ENCODE results near the gene CHD6.

CHD6 gene

DNA sequence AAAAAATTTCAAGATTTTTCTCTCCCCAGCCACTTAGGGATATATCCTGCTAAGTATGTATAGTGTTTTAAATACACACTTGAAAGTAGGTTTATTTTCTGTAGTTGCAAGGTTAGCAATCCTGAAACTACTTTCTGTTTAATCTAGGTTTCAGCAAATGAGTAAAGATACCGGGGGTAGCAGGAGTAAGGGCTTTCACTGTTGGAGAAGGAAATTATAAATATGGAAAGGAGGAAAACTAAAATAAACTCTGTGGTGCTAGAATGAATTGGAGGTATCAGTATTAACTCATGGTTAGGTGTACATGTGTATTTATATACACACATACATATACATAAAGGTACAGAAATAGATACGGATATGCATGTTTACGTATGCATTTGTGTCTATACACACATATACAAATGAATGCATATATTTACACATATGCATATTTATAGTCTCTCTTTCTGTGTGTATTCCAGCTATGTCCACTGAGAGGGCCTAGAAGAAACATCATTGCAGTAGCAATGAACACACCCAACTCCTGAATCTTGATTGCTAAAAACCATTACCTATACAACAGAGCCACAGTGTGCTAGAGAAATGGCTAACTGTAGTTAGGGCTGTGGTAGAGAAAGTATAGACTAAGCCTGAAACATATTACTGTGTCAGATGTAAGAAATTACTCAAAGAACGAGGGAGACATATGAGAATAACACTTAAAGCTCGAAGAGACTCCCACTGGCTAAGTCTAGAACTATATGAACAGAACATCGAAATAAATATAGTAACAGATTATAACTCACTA, 155.6 kb downstream of the CHD6 start:
- no peak for DNase-seq (ENCODE audit: low spot score)

- no peak for DNase-seq (ENCODE audit: low spot score)
Observed at GRCh38 chr20:41458761-41459160, 159.4 kb downstream of the CHD6 start.

GRCh38 chr20:41457173-41457857, 160.9 kb downstream of the CHD6 start:
- DNase-seq (ENCODE audit: low spot score) = no peak

DNA sequence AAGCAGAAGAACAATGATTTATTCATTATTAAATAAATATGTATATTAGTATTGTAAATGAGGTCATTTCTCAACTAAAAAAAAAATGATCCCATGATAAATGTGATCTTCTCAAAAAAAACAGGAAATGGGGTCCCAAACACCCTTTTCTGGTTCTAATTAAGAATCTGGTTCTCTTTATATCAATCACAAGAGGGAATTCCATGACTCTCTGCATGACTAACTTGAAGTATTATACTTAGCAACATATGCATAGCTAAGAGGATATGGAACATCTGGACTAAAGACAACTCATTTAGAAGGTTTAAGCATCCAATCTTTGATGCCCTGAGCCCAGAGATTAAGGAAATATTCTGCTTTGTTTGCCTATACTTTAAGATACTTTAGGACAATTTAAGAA, 161.8 kb downstream of the CHD6 start:
- DNase-seq (ENCODE audit: low spot score) = no peak

GRCh38 chr20:41454250-41454649, 163.9 kb downstream of the CHD6 start:
- DNase-seq (ENCODE audit: low spot score) = no peak

DNA sequence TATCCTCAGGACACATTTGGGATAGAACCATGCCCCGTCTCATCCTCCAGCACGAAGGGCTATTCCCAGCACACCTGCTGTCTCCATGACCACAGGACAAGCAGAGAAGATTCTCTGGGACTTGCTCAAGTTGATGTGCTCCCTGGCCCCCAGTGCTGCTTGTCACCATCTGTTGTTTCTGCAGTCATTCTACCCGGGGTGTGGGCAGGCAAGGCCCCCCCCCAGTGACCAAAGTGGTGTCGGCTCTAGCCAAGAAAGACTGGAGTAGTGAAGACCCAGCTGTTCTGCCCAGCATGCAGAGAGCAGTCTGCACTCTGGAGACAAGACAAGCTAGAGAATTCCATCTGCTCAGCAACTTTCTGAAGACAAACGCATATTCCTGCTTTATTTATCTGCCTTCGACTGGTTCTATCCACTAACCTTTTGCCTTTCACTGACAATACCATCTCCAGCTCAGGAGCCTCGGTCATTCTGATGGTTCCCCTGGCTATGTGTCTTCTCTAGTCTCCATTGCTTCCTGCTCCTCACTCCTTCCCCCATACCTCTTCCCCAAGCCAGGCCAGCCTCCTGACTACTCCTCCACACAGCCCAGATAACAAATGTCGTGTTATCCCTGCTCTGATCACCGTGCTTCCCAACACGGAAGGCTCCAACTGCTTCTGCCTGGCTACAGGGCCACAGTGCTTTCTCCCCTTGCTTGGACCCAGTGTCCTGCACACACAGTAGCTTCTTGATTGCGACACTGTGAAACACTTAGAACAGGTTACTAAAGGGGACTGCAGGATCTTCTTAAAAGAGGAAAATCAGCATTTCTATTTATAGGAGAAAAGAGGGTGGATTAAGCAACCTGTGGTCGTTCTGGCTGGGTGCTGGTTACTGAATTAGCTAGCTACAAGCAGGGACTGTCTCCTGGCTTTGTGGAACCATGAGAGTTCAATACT, 164.9 kb downstream of the CHD6 start:
- no peak for DNase-seq (ENCODE audit: low spot score)

- DNase-seq (ENCODE audit: low spot score) = no peak
Observed at GRCh38 chr20:41452226-41452625, 166.0 kb downstream of the CHD6 start.

DNA sequence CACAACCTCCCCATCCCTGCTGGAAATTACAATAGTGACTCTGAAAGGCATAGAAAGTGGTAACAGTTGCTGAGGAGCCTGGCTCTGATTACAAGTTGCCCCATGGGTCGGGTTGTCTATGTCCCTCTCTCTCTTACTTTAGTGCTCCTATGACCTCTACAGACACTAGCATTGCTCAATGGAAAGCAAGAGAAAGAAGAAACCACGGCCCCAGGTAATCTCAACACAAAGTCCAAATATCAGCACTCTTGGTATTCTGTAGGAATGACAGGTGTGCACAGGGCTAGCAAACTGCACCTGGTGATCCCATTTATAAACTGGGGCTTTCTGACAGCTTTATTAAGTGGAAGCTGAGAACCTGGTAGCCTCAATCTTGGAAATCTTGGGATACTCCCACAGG, 171.2 kb downstream of the CHD6 start:
- DNase-seq (ENCODE audit: low spot score) = no peak

- DNase-seq (ENCODE audit: low spot score) = no peak
Observed at GRCh38 chr20:41446456-41446855, 171.7 kb downstream of the CHD6 start.

DNA sequence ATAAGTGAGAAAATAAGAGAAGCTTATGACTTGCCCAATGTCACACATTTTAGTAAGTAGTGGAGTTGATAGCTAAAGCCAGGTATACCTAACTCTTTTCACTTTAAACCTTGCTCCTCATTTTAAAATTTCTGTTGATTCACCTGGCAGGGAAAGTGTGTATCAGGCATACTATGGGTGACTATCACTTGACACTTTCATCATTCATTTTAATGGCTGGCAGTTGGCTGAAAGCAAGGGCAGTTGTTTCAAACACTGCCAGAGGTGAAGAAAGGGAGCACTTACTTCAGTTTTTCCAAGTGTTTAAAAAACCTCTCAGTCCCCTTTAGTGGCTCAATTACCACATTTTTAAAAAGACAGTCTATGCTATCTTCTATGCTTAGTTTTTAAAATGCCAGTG, 173.4 kb downstream of the CHD6 start:
- no peak for DNase-seq (ENCODE audit: low spot score)

GRCh38 chr20:41443691-41444090, 174.5 kb downstream of the CHD6 start:
- no peak for DNase-seq (ENCODE audit: low spot score)

DNA sequence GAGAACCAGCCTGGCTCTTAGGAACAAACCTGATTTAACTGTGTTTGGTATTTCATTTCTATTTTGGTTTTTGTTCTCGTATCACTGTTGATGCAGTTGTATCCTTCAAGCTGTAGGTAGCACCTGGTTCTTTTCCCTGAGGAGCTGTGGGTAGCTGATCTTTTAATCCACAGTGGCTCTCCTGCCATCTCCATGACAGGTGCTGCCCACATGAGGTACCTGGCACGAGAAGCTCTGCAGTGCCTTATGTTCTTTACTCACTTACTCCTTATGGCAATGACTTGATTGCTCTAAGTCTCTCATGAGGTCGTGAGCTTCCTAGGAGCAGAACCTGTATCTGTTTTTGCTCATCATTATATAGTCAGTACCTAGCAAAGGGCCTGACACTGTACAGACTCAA, 177.3 kb downstream of the CHD6 start:
- no peak for DNase-seq (ENCODE audit: low spot score)

DNA sequence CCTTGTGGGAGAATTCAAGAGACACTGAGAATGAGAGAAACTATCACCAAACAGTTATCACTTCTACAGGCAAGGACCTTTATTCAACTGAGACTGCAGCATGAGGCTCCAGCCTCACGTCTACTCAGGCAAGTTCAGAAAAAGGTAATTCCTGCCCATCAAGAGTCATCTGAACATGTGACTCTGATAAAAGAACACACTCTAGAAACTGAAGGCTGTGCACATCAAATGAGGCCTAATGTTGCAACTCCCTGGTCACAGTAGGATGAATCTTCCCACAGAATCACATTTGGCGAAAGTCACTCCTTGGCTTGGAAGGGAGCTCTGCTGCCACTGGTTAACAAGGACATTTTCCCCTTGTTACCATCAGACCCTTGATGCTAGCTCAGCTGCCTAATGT, 180.3 kb downstream of the CHD6 start:
- no peak for DNase-seq (ENCODE audit: low spot score)

- no peak for DNase-seq (ENCODE audit: low spot score)
Observed at GRCh38 chr20:41436679-41437078, 181.5 kb downstream of the CHD6 start.

DNA sequence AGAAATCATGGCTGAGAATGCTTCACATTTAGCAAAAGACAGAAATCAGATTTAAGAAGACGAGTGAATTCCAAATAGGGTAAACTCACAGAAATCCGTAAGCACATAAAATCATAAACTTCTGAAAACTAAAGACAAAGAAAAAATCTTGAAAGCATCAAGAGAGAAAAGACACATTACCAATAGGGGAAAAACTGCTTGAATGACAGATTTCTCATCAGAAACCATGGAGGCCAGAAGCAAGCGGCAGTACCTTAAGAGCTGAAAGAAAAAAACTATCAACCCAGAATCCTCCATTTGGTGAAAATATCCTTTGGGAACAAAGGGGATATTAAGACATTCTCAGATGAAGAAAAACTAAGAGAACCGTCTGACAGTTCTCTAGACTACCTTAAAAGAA, 185.0 kb downstream of the CHD6 start:
- DNase-seq (ENCODE audit: low spot score) = no peak

DNA sequence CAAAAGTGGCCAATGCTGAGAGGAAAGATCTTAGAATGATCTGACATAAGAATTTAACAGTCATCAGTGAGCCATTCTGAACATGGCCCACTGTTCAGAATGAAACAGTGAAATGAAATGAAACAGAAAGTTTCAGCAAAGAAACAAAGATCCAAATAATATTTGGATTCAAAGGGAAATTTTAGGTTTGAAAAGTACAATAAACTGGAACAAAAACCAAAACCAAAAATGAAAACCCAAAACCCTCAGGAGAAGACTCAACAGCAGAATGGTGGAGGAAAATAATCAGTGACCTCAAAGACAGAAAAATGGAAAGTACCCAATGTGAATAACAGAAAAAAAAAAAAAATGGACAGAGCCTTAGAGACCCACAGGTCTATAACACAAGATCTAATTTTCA, 185.4 kb downstream of the CHD6 start:
- no peak for DNase-seq (ENCODE audit: low spot score)

DNA sequence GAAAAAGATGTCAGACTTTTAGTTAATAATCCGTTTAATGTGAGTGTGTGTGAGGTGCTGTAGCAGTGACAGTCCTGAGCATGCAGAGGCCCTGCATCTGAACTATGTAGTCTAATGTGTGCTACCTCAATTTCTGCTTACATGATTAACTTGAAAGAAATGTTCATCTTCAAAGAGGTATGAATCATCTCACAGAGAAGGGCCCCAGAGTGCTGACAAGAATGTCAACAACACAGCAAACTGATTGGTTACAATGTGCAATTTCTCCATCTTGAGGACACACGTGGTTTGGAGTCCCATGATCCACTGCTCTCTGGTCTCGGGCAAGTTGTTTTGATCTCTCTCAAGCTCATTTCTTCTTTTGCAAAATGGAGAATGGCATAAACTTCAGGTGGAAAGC, 189.9 kb downstream of the CHD6 start:
- no peak for DNase-seq (ENCODE audit: low spot score)

DNA sequence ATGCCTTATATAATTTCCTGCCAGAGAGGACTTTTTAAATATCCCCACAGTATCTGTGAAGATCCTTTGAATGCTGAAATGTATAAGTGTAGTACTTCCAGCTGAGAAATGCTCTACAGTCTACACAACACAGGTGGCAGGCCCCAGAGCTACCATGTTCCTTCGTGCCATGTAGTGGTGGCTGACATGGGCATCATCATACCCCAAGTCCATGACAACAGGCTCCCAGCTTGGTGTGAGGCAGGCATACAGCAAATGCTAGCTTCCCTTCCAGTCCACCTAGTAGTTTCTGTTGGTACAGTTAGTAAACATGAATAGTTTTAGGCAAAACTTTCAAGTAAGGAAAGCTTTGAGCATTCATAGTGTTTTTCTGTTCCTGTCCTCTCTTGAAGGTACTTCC, 190.3 kb downstream of the CHD6 start:
- DNase-seq (ENCODE audit: low spot score) = no peak

GRCh38 chr20:41426976-41427375, 191.2 kb downstream of the CHD6 start:
- DNase-seq (ENCODE audit: low spot score) = no peak

DNA sequence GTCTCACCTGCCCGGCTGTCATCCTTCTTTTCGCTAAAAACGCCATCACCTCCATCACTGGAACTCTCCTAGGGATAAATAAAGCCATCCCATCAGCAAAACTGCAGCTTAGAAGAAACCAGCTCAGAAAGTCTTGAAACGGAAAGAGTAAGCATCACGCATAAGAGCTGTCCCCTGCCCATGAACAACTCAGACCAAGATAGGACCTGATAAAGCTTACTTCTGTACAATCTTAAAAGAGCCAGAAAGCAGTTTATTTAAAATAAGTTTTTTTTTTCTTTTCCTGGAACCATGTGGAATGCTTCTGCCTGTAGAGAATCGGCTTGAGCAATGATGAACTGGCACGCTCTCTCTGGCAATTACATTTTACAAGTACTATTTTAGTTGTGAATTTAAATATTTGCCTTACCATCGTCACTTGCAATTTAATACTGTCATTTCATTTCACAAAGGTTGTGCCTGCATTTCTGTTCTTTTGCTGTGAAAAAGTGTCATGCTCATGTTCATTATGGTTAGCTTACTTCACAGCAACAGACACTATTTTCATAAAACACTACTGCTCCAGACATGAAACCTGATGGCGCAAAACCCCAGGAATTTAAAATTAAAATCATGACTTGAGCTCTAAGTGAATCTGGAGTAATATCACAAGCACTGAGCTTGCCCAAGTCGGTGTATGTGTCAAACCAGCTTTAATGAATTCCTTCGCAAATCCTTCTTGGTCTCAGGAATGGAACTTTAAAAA, 191.9 kb downstream of the CHD6 start:
- no peak for DNase-seq (ENCODE audit: low spot score)

- DNase-seq (ENCODE audit: low spot score) = no peak
Observed at GRCh38 chr20:41425180-41425884, 192.8 kb downstream of the CHD6 start.

Data from iPS-NIHi11 (cell line).